ENCODE data around the gene COTL1. TPM values are rescaled to one million over a fixed set of nuclear protein-coding genes. Genes with fewer than 3 reads are reported as not detected.

The COTL1 gene
- total and polyA plus RNA-seq, 2 of the 13 experiments (the other 11 are each of a cell fraction or from before 2014, with no cell fraction given), result 8.7 to 16.9 TPM

GRCh38 chr16:84648595-84649510 is 31.0 kb upstream of the COTL1 start (continued):
- TF ChIP-seq NFE2 (CRISPR knock-in tag; IDR thresholded peaks at IDR 0.05) (no peak), ZBTB39 (CRISPR knock-in tag; IDR thresholded peaks at IDR 0.05) (no peak), ZNF280B (CRISPR knock-in tag; IDR thresholded peaks at IDR 0.05; ENCODE audit: borderline replicate concordance) (no peak), LRRFIP1 (CRISPR knock-in tag; conservative IDR thresholded peaks at IDR 0.05) (no peak), GMEB2 (CRISPR knock-in tag; IDR thresholded peaks at IDR 0.05; ENCODE audit: low read depth) (no peak), YY1 (IDR thresholded peaks at IDR 0.05; ENCODE audit: insufficient read depth, insufficient replicate concordance, low read depth, low read length) (no peak), JUN (CRISPR knock-in tag; IDR thresholded peaks at IDR 0.05) (no peak), HMGXB4 (CRISPR knock-in tag; IDR thresholded peaks at IDR 0.05; ENCODE audit: borderline replicate concordance in 1 of 2, low read depth in 1 of 2) (peak in 1 of 2 experiments; percentile 18; a peak in 3 of 4 replicates), ATF2 (CRISPR knock-in tag; IDR thresholded peaks at IDR 0.05) (no peak; the same call in 1 of the 2 replicates), ZBTB10 (CRISPR knock-in tag; IDR thresholded peaks at IDR 0.05; ENCODE audit: borderline replicate concordance) (no peak)
